Loucy (cell line): ENCODE data around the gene PDE6C.

Experiments
- H2AFZ ChIP-seq: fragments of 200-600 bp; sonication (generic); 2 replicates; pipeline ENCODE4 v1.6.0; 2016; ENCODE audit warnings: antibody characterized with exemption, mild to moderate bottlenecking, low read length, moderate library complexity
- H3F3A ChIP-seq: fragments of 200-600 bp; 2 replicates; pipeline ENCODE4 v1.6.0; 2016; ENCODE audit warnings: antibody characterized with exemption, low read depth, mild to moderate bottlenecking
- H3K27me3 ChIP-seq: fragments of 200-600 bp; sonication (generic); 2 replicates; pipeline ENCODE4 v1.6.1; 2014; ENCODE audit warnings: low read length, mild to moderate bottlenecking; ENCODE audit not compliant: insufficient read depth, poor library complexity, severe bottlenecking
- H3K36me3 ChIP-seq: fragments of 200-600 bp; sonication (generic); 2 replicates; pipeline ENCODE4 v1.6.1; 2016; ENCODE audit warnings: low read length; ENCODE audit not compliant: insufficient read depth
- H3K4me1 ChIP-seq: fragments of 200-600 bp; sonication (generic); 2 replicates; pipeline ENCODE4 v1.5.1; 2014; ENCODE audit warnings: low read length, mild to moderate bottlenecking; ENCODE audit not compliant: insufficient read depth, poor library complexity, severe bottlenecking
- H3K4me2 ChIP-seq: fragments of 200-600 bp; sonication (generic); 2 replicates; pipeline ENCODE4 v1.6.0; 2014; ENCODE audit warnings: antibody characterized with exemption, low read length, low read depth, mild to moderate bottlenecking; ENCODE audit not compliant: poor library complexity, severe bottlenecking
- H3K4me3 ChIP-seq: fragments of 200-600 bp; sonication (generic); 2 replicates; pipeline ENCODE4 v1.5.1; 2014; ENCODE audit warnings: low read length, mild to moderate bottlenecking, mixed read lengths; ENCODE audit not compliant: poor library complexity, severe bottlenecking
- H3K79me2 ChIP-seq: fragments of 200-600 bp; sonication (generic); 2 replicates; pipeline ENCODE4 v1.6.1; 2014; ENCODE audit warnings: low read length; ENCODE audit not compliant: insufficient read depth
- H3K9ac ChIP-seq: fragments of 200-600 bp; sonication (generic); 2 replicates; pipeline ENCODE4 v1.6.0; 2014; ENCODE audit warnings: mild to moderate bottlenecking, low read depth, low read length, moderate library complexity; ENCODE audit not compliant: poor library complexity, severe bottlenecking
- H3K9me2 ChIP-seq: fragments of 200-600 bp; sonication (generic); replicated peaks from 2 replicates; pipeline ENCODE4 v1.6.1; 2016; ENCODE audit warnings: low read depth, low read length, mixed read lengths
- H3K9me3 ChIP-seq: fragments of 200-600 bp; sonication (generic); 2 replicates; pipeline ENCODE4 v1.6.1; 2014; ENCODE audit warnings: mild to moderate bottlenecking, antibody characterized with exemption, low read length, low read depth; ENCODE audit not compliant: insufficient read depth
- H4K20me1 ChIP-seq: fragments of 200-600 bp; sonication (generic); 2 replicates; pipeline ENCODE4 v1.6.0; 2014; ENCODE audit warnings: antibody characterized with exemption, low read length, mild to moderate bottlenecking; ENCODE audit not compliant: insufficient read depth, poor library complexity, severe bottlenecking
- EZH2phosphoT487 ChIP-seq: fragments of 200-600 bp; IDR thresholded peaks from 2 replicates; pipeline ENCODE4 v1.6.1; 2018; ENCODE audit warnings: antibody characterized with exemption, mild to moderate bottlenecking, moderate library complexity, borderline replicate concordance
- TF ChIP-seq, protein P1 (sequence below): fragments of 200-600 bp; sonication (generic); conservative IDR thresholded peaks from 2 replicates; pipeline ENCODE4 v1.5.1; 2014; ENCODE audit warnings: mild to moderate bottlenecking, antibody characterized with exemption, low read length

PDE6C gene

GRCh38 chr10:93670372-93670771, 58.0 kb downstream of the PDE6C start:
- Histone ChIP-seq H3K79me2 (no peaks in the 10 kb centered on the region), H2AFZ (no peak overlapping the region), H3K27me3 (no peaks in the 10 kb centered on the region), H3K9ac (no peak overlapping the region), H4K20me1 (no peaks in the 10 kb centered on the region), H3K9me3 (no peaks in the 10 kb centered on the region), H3K4me1 (no peaks in the 10 kb centered on the region), H3K4me2 (no peak overlapping the region), H3K9me2 (no peaks in the 10 kb centered on the region), H3K36me3 (peaks cover 74% of the 10 kb centered on the region; the same call in 1 of the 2 replicates), H3K4me3 (no peak overlapping the region), H3F3A (no peaks in the 10 kb centered on the region)
- no peak for TF ChIP-seq EZH2phosphoT487

DNA sequence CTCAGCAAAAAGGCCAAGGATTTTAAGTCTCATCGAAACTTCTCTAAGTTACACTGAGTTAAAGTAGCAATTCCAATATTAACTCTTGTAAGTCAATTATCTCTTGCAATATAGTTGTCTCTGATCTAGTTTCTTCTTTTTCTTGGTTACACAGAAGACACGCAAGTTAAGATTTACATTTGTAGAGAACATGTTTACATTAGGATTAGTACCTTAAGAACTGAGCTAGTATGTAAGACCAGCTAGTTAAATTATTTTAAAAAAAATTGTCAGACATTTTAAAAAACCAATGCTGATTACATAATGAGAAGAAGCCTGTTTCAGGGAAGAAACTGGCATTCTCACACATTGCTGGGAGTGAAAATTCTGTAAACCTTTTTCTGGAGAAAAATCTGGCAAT, 58.7 kb downstream of the PDE6C start:
- Histone ChIP-seq H3K27me3 (no peaks in the 10 kb centered on the region), H3K9me3 (no peaks in the 10 kb centered on the region), H3K9me2 (no peaks in the 10 kb centered on the region), H2AFZ (no peak overlapping the region), H3K4me2 (no peak overlapping the region), H3F3A (no peaks in the 10 kb centered on the region), H3K4me3 (no peak overlapping the region), H4K20me1 (no peaks in the 10 kb centered on the region), H3K79me2 (no peaks in the 10 kb centered on the region), H3K4me1 (no peaks in the 10 kb centered on the region), H3K36me3 (peaks cover 73% of the 10 kb centered on the region; the same call in 1 of the 2 replicates), H3K9ac (no peak overlapping the region)
- no peak for TF ChIP-seq EZH2phosphoT487
- TF ChIP-seq, protein P1, sequence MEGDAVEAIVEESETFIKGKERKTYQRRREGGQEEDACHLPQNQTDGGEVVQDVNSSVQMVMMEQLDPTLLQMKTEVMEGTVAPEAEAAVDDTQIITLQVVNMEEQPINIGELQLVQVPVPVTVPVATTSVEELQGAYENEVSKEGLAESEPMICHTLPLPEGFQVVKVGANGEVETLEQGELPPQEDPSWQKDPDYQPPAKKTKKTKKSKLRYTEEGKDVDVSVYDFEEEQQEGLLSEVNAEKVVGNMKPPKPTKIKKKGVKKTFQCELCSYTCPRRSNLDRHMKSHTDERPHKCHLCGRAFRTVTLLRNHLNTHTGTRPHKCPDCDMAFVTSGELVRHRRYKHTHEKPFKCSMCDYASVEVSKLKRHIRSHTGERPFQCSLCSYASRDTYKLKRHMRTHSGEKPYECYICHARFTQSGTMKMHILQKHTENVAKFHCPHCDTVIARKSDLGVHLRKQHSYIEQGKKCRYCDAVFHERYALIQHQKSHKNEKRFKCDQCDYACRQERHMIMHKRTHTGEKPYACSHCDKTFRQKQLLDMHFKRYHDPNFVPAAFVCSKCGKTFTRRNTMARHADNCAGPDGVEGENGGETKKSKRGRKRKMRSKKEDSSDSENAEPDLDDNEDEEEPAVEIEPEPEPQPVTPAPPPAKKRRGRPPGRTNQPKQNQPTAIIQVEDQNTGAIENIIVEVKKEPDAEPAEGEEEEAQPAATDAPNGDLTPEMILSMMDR: no peak

DNA sequence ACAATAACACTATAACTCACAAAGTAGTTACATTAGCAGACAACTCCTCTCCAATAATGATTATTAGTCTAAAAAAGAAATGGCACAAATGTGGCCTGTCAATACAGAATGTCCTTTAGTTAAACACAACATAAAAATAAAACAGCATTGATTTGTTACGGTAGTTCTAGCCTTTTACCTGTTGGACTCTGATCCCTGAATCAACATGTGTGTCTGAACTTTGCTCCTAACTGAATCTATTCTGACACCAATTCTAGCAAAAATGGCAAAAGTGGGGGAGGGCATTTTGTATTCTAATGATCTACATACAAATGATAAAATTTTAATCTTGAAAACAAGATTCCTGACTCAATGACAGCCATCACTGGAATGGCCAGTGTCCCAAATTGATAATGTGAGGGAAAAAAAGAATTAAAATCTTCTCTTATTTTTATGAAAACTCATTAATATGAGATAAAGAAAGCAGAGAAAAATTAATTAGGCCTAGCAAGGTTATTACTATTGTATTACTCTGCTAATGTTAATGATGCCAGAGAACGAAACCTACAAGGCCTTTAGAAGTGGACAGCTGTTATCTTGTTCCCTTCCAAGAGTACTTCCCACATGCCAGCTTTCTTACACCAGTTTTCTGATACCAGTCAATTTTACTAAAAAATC, 59.8 kb downstream of the PDE6C start:
- Histone ChIP-seq H3K4me3 (no peak overlapping the region), H2AFZ (no peak overlapping the region), H3K27me3 (no peaks in the 10 kb centered on the region), H3K4me2 (no peak overlapping the region), H3K9me2 (no peaks in the 10 kb centered on the region), H3K9ac (no peak overlapping the region), H3K36me3 (peaks cover 70% of the 10 kb centered on the region; the same call in 1 of the 2 replicates), H4K20me1 (no peaks in the 10 kb centered on the region), H3K4me1 (no peaks in the 10 kb centered on the region), H3K79me2 (no peaks in the 10 kb centered on the region), H3K9me3 (no peaks in the 10 kb centered on the region), H3F3A (no peaks in the 10 kb centered on the region)
- TF ChIP-seq, protein P1: no peak
- TF ChIP-seq EZH2phosphoT487: no peak

DNA sequence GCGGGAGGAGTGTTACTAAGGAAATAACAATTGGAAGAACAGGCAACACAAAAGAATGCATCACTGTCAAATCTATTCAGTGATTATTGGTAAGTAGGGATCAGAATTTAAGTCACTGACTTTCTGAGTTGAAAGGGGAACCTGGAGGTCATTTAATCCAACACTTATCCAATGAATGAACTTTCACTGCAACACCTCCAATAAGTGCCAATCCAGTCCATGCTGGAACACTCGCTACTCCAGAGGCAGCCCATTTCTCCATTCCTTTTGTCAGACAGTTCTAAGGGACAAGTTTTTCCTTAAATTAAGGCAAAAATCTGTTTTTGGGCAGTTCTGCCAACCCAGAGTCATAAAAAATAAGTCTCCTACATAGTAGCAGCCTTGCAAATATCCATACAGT, 60.6 kb downstream of the PDE6C start:
- Histone ChIP-seq H3F3A (no peaks in the 10 kb centered on the region), H2AFZ (no peak overlapping the region), H3K4me3 (no peak overlapping the region), H3K9me3 (no peaks in the 10 kb centered on the region), H3K79me2 (no peaks in the 10 kb centered on the region), H3K9me2 (no peaks in the 10 kb centered on the region), H3K9ac (no peak overlapping the region), H4K20me1 (no peaks in the 10 kb centered on the region), H3K4me2 (no peak overlapping the region), H3K27me3 (no peaks in the 10 kb centered on the region), H3K4me1 (no peaks in the 10 kb centered on the region), H3K36me3 (peaks cover 70% of the 10 kb centered on the region; the same call in 1 of the 2 replicates)
- TF ChIP-seq, protein P1: no peak
- TF ChIP-seq EZH2phosphoT487: no peak
